ENCODE results near the gene PIP5K1C.

Gene PIP5K1C

GRCh38 chr19:3646336-3647092 lies 53.8 kb downstream of the PIP5K1C start:
- TF ChIP-seq CTCF (conservative IDR thresholded peaks at IDR 0.05) = no peak

GRCh38 chr19:3645726-3646125 lies 54.5 kb downstream of the PIP5K1C start:
- TF ChIP-seq CTCF (conservative IDR thresholded peaks at IDR 0.05) = no peak
- H3K27ac ChIP-seq = no peak overlapping the region

More at GRCh38 chr19:3646336-3647092, 53.8 kb downstream of the PIP5K1C start:
- H3K27ac ChIP-seq = no peak overlapping the region

- no peak overlapping the region for H3K27ac ChIP-seq
Observed at GRCh38 chr19:3645067-3645396, 55.2 kb downstream of the PIP5K1C start.

GRCh38 chr19:3644351-3645066 lies 55.8 kb downstream of the PIP5K1C start:
- no peak overlapping the region for H3K27ac ChIP-seq
- no peak for TF ChIP-seq CTCF (conservative IDR thresholded peaks at IDR 0.05)

More at GRCh38 chr19:3645067-3645396, 55.2 kb downstream of the PIP5K1C start:
- no peak for TF ChIP-seq CTCF (conservative IDR thresholded peaks at IDR 0.05)

GRCh38 chr19:3643674-3644313 lies 56.5 kb downstream of the PIP5K1C start:
- TF ChIP-seq CTCF (conservative IDR thresholded peaks at IDR 0.05) = no peak
- H3K27ac ChIP-seq = no peak overlapping the region

- no peak for TF ChIP-seq CTCF (conservative IDR thresholded peaks at IDR 0.05)
- H3K27ac ChIP-seq = no peak overlapping the region
Observed at GRCh38 chr19:3642987-3643673, 57.1 kb downstream of the PIP5K1C start.

- no peak for TF ChIP-seq CTCF (conservative IDR thresholded peaks at IDR 0.05)
Observed at GRCh38 chr19:3642296-3642695, 58.0 kb downstream of the PIP5K1C start.

More at GRCh38 chr19:3642296-3642695, 58.0 kb downstream of the PIP5K1C start:
- H3K27ac ChIP-seq = no peak overlapping the region

Measured in VCaP (cell line).